MM.1S (cell line): ENCODE data around the gene NEK2.
"Not testable (repeated sequence)": the region's sequence is repeated elsewhere in the genome, so short reads cannot be mapped to it uniquely, and the experiment has no call there.

Experiments used
- DNase-seq: peaks from one replicate; pipeline ENCODE4 v3.0.0-alpha.2; 2015
- H2AFZ ChIP-seq: fragments of 300-600 bp; sonication (generic); 2 replicates; pipeline ENCODE4 v1.6.0; 2016; ENCODE audit warnings: antibody characterized with exemption, low read length
- H3F3A ChIP-seq: fragments of 300-600 bp; sonication (generic); 2 replicates; pipeline ENCODE4 v1.6.1; 2016; ENCODE audit warnings: mild to moderate bottlenecking, antibody characterized with exemption, low read length, moderate library complexity, mixed read lengths; ENCODE audit not compliant: insufficient read depth
- H3K27ac ChIP-seq: fragments of 300-600 bp; sonication (generic); 2 replicates; pipeline ENCODE4 v1.5.1; 2016; ENCODE audit warnings: mild to moderate bottlenecking, low read length
- H3K27me3 ChIP-seq: fragments of 300-600 bp; sonication (generic); replicated peaks from 2 replicates; pipeline ENCODE4 v1.6.0; 2016; ENCODE audit warnings: low read length; ENCODE audit not compliant: insufficient read depth
- H3K36me3 ChIP-seq: fragments of 300-600 bp; sonication (generic); replicated peaks from 2 replicates; pipeline ENCODE4 v1.6.1; 2016; ENCODE audit warnings: mild to moderate bottlenecking, low read length, mixed read lengths; ENCODE audit not compliant: insufficient read depth
- H3K4me1 ChIP-seq: fragments of 300-600 bp; sonication (generic); 2 replicates; pipeline ENCODE4 v1.6.1; 2016; ENCODE audit warnings: low read length, mixed read lengths
- H3K4me2 ChIP-seq: fragments of 300-600 bp; sonication (generic); 2 replicates; pipeline ENCODE4 v1.6.0; 2016; ENCODE audit warnings: low read depth, low read length
- H3K4me3 ChIP-seq: fragments of 300-600 bp; sonication (generic); 2 replicates; pipeline ENCODE4 v1.5.1; 2016; ENCODE audit warnings: low read length, mixed read lengths
- H3K79me2 ChIP-seq: fragments of 300-600 bp; sonication (generic); 2 replicates; pipeline ENCODE4 v1.6.1; 2016; ENCODE audit warnings: mixed run types, low read length, mixed read lengths
- H3K9ac ChIP-seq: fragments of 300-600 bp; sonication (generic); 2 replicates; pipeline ENCODE4 v1.6.1; 2016; ENCODE audit warnings: low read length, mixed read lengths
- H3K9me2 ChIP-seq: fragments of 300-600 bp; sonication (generic); replicated peaks from 2 replicates; pipeline ENCODE4 v1.6.1; 2016; ENCODE audit warnings: mild to moderate bottlenecking, low read length, mixed read lengths; ENCODE audit not compliant: insufficient read depth
- H3K9me3 ChIP-seq: fragments of 300-600 bp; sonication (generic); replicated peaks from 2 replicates; pipeline ENCODE4 v1.6.1; 2016; ENCODE audit warnings: mild to moderate bottlenecking, low read length, mixed read lengths; ENCODE audit not compliant: insufficient read depth
- H4K20me1 ChIP-seq: fragments of 300-600 bp; sonication (generic); 2 replicates; pipeline ENCODE4 v1.6.1; 2016; ENCODE audit warnings: mild to moderate bottlenecking, low read length, moderate library complexity, mixed read lengths; ENCODE audit not compliant: insufficient read depth
- EZH2 ChIP-seq: fragments of 300-600 bp; sonication (generic); optimal IDR thresholded peaks from 2 replicates; pipeline ENCODE3; 2017; ENCODE audit warnings: low read depth, mild to moderate bottlenecking, antibody characterized with exemption, low read length, mixed read lengths
- EZH2phosphoT487 ChIP-seq: fragments of 300-600 bp; sonication (generic); IDR thresholded peaks from 2 replicates; pipeline ENCODE4 v1.6.1; 2018; ENCODE audit warnings: antibody characterized with exemption, low read length
- TF ChIP-seq, protein P1 (sequence below): fragments of 300-600 bp; sonication (generic); IDR thresholded peaks from 2 replicates; pipeline ENCODE4 v1.5.1; 2016; ENCODE audit warnings: antibody characterized with exemption, low read length, mixed read lengths

NEK2 gene

DNA sequence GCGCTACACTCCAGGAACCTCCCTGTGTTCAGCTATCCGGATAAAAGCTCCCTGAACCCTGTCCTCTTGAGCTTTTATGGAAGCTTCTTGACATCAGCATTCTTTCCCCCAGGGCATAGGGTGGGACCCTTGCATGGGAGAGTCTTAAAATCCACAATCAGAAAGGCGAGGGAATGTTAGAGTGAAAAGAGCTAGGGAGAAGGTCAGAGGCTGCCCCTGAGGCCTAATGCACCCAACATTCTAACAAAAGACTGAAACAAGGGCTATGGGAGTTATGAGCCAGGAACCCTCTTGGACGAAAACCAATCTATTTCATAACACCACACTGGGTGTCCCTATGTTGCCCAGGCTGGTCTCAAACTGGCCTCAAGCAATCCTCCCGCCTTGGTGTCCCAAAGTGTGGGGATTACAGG, 36.7 kb downstream of the NEK2 start:
- H3K9ac ChIP-seq = no peak overlapping the region
- no peak for DNase-seq
- no peaks in the 10 kb centered on the region for H3K36me3 ChIP-seq
- no peaks in the 10 kb centered on the region for H3K27me3 ChIP-seq
- TF ChIP-seq EZH2 = no peak
- TF ChIP-seq, protein P1, sequence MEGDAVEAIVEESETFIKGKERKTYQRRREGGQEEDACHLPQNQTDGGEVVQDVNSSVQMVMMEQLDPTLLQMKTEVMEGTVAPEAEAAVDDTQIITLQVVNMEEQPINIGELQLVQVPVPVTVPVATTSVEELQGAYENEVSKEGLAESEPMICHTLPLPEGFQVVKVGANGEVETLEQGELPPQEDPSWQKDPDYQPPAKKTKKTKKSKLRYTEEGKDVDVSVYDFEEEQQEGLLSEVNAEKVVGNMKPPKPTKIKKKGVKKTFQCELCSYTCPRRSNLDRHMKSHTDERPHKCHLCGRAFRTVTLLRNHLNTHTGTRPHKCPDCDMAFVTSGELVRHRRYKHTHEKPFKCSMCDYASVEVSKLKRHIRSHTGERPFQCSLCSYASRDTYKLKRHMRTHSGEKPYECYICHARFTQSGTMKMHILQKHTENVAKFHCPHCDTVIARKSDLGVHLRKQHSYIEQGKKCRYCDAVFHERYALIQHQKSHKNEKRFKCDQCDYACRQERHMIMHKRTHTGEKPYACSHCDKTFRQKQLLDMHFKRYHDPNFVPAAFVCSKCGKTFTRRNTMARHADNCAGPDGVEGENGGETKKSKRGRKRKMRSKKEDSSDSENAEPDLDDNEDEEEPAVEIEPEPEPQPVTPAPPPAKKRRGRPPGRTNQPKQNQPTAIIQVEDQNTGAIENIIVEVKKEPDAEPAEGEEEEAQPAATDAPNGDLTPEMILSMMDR = no peak
- no peak for TF ChIP-seq EZH2phosphoT487
- H3K4me1 ChIP-seq = no peaks in the 10 kb centered on the region
- H3K9me3 ChIP-seq = no peaks in the 10 kb centered on the region
- H2AFZ ChIP-seq = no peak overlapping the region
- no peak overlapping the region for H3K27ac ChIP-seq
- H3K4me2 ChIP-seq = no peak overlapping the region
- no peaks in the 10 kb centered on the region for H3K79me2 ChIP-seq
- H4K20me1 ChIP-seq = no peaks in the 10 kb centered on the region
- no peaks in the 10 kb centered on the region for H3F3A ChIP-seq
- H3K9me2 ChIP-seq = no peaks in the 10 kb centered on the region
- H3K4me3 ChIP-seq = no peak overlapping the region

DNA sequence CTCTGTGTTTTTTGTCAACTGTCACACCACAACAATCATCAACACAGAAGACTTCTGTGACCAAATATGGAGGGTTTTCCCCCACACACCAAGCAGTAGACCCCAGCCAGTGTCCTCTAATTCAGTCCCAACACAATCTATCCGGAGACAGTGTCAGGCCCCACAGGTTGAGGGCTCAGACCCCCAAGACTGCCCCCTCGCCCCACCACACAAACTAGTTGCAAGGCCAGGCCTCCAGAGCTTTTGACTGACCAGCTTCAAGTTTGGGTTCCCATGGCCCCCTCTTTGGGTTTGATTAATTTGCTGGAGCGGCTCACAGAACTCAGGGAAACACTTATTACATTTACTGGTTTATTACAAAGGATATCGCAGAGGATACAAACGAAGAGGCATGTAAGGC, 37.2 kb downstream of the NEK2 start:
- H2AFZ ChIP-seq = no peak overlapping the region
- no peaks in the 10 kb centered on the region for H3K9me3 ChIP-seq
- H3K4me2 ChIP-seq = no peak overlapping the region
- no peaks in the 10 kb centered on the region for H4K20me1 ChIP-seq
- no peak overlapping the region for H3K27ac ChIP-seq
- no peaks in the 10 kb centered on the region for H3K9me2 ChIP-seq
- no peaks in the 10 kb centered on the region for H3K36me3 ChIP-seq
- no peaks in the 10 kb centered on the region for H3K27me3 ChIP-seq
- H3K4me3 ChIP-seq = no peak overlapping the region
- H3F3A ChIP-seq = no peaks in the 10 kb centered on the region
- no peak for DNase-seq
- TF ChIP-seq EZH2 (no peak), EZH2phosphoT487 (no peak)
- TF ChIP-seq, protein P1 = no peak
- H3K79me2 ChIP-seq = no peaks in the 10 kb centered on the region
- no peak overlapping the region for H3K9ac ChIP-seq
- no peaks in the 10 kb centered on the region for H3K4me1 ChIP-seq

DNA sequence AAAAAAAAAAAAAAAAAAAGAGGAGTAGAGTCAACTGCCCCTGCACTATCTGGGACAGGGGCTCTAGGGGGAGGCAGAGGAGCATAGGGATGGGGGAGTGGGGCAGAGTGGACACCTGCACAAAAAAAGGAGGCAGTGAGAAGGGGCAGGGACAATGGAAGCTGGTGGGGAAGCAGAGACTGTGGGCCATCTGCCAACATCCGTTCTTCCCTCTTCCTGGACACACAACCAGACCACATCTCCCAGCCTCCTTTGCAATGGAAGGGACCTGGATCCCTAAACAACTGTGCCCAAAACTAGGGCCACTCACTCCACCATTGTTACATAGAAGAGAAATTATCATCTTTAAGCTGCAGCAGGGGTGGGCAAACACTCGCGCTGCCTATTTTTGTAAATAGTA, 38.4 kb downstream of the NEK2 start:
- Histone ChIP-seq H3K4me3 (no peak overlapping the region), H3K27me3 (no peaks in the 10 kb centered on the region), H3K36me3 (no peaks in the 10 kb centered on the region), H3F3A (no peaks in the 10 kb centered on the region), H3K27ac (no peak overlapping the region), H2AFZ (no peak overlapping the region), H3K79me2 (no peaks in the 10 kb centered on the region), H3K9me3 (no peaks in the 10 kb centered on the region), H3K9me2 (no peaks in the 10 kb centered on the region), H3K4me1 (no peaks in the 10 kb centered on the region), H3K9ac (no peak overlapping the region), H3K4me2 (no peak overlapping the region), H4K20me1 (no peaks in the 10 kb centered on the region)
- DNase-seq = no peak
- TF ChIP-seq, protein P1 = no peak
- TF ChIP-seq EZH2phosphoT487 (no peak), EZH2 (no peak)

DNA sequence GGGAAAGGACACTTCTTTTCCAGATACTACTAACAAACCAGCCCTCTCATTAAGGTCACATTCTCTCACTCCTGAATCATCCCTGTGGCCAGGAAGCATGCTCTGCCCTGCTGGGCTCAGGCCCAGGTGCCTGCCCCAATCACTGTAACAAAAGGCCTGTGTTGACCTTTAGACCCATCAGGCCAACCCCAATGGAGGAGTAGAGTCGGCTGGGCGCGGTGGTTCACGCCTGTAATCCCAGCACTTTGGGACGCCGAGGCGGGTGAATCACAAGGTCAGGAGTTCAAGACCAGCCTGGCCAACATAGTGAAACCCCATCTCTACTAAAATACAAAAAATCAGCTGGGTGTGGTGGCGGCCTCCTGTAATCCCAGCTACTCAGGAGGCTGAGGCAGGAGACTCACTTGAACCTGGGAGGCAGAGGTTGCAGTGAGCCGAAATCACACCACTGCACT, 38.8 kb downstream of the NEK2 start:
- not testable (repeated sequence) for H3K9ac ChIP-seq, H3K9me2 ChIP-seq, H3K27ac ChIP-seq, H3K27me3 ChIP-seq, DNase-seq, H3K36me3 ChIP-seq, H3K79me2 ChIP-seq, H3K4me3 ChIP-seq, H4K20me1 ChIP-seq, H3F3A ChIP-seq, H3K9me3 ChIP-seq, H3K4me2 ChIP-seq, H3K4me1 ChIP-seq, H2AFZ ChIP-seq
